ENCODE measurements around the gene CHIA.

DNA sequence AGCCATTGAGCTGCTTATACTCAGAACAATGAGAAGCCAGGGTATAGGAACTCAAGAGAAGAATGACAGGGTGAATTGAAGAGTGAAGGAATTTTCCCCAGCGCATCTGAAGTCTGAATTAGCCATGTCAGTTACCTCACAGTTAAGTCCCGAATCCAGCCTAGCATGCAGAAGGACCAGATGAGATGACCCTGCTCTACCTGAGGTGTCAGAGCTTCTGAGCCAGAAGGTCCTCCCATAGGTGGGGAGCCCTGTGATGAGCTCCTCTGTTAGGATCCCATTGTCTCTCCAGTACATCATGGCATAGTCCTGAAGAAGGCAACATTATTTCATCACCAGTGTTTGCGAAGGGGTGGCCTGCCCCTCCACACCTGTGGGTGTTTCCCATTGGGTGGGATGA is 68.7 kb downstream of the CHIA start:
- TF ChIP-seq POLR2A (IDR thresholded peaks at IDR 0.05): no peak
- TF ChIP-seq, protein P1, sequence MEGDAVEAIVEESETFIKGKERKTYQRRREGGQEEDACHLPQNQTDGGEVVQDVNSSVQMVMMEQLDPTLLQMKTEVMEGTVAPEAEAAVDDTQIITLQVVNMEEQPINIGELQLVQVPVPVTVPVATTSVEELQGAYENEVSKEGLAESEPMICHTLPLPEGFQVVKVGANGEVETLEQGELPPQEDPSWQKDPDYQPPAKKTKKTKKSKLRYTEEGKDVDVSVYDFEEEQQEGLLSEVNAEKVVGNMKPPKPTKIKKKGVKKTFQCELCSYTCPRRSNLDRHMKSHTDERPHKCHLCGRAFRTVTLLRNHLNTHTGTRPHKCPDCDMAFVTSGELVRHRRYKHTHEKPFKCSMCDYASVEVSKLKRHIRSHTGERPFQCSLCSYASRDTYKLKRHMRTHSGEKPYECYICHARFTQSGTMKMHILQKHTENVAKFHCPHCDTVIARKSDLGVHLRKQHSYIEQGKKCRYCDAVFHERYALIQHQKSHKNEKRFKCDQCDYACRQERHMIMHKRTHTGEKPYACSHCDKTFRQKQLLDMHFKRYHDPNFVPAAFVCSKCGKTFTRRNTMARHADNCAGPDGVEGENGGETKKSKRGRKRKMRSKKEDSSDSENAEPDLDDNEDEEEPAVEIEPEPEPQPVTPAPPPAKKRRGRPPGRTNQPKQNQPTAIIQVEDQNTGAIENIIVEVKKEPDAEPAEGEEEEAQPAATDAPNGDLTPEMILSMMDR (IDR thresholded peaks at IDR 0.05): no peak

Data from thyroid gland (tissue), 4 donors.